ENCODE data around the gene BPIFB2. TPM values are rescaled to one million over a fixed set of nuclear protein-coding genes. Genes with fewer than 3 reads are reported as not detected.

The BPIFB2 gene
- total RNA-seq, 1 donor from 2014 or later: not detected

DNA sequence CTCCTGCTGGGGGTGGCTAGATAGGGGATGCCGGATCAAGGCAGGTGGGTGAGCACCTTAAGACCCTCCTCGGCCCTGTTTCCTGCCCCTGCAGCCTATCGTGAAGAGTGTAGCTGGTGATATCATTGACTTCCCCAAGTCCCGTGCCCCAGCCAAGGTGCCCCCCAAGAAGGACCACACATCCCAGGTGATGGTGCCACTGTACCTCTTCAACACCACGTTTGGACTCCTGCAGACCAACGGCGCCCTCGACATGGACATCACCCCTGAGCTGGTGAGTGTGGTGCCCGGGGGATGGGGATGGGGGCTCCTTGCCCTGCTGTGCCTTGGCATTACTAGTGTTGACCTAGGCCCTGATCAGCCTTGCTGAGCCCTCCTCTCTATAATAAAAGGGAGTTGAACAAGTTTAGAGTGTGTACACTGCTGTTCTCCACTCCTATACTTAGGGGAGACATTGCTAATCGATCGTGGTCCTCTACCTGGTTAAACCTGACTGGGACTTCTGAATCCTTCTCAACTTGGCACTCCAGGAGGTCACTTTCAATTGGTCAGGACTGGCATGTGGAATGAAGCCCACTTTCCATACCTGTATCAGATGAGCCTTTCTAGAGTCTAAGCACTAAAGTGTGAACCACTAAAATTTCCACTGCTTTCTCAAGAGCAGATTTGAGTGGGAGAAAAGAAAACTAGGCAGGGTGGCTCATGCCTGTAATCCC lies 57.2 kb downstream of the BPIFB2 start:
- Mint-ChIP-seq H3K36me3 (ENCODE audit: low read depth) (no peaks in the 10 kb centered on the region), H3K27me3 (ENCODE audit: low read depth) (no peaks in the 10 kb centered on the region), H3K4me3 (no peak overlapping the region), H3K4me1 (peaks cover 22% of the 10 kb centered on the region), H3K9me3 (no peaks in the 10 kb centered on the region), H3K27ac (ENCODE audit: unreplicated experiment) (no peak overlapping the region)
- TF ChIP-seq, protein P1, sequence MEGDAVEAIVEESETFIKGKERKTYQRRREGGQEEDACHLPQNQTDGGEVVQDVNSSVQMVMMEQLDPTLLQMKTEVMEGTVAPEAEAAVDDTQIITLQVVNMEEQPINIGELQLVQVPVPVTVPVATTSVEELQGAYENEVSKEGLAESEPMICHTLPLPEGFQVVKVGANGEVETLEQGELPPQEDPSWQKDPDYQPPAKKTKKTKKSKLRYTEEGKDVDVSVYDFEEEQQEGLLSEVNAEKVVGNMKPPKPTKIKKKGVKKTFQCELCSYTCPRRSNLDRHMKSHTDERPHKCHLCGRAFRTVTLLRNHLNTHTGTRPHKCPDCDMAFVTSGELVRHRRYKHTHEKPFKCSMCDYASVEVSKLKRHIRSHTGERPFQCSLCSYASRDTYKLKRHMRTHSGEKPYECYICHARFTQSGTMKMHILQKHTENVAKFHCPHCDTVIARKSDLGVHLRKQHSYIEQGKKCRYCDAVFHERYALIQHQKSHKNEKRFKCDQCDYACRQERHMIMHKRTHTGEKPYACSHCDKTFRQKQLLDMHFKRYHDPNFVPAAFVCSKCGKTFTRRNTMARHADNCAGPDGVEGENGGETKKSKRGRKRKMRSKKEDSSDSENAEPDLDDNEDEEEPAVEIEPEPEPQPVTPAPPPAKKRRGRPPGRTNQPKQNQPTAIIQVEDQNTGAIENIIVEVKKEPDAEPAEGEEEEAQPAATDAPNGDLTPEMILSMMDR (conservative IDR thresholded peaks at IDR 0.05): no peak
- no peak for DNase-seq (ENCODE audit: low read depth, low spot score)

DNA sequence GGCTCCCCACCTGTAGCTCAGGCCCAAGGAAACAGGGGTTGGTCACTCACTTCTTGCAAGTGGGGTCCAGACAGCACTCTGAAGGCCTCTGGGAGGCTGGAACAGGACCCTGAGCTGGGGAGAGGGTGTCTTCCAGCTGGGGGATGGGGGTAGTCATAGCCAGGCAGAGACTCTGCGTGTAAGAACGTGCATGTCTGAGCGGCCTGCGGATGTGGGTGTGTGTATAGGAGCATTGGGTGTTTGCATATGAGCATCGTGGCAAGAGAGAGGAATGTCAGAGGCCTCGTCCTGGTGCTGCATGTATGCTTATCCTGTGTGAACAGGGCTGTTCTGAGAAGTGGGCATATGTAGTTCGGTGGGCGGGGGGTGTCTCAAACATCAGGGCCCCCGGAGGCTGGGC lies 58.3 kb downstream of the BPIFB2 start:
- Mint-ChIP-seq H3K27me3 (ENCODE audit: low read depth) (no peaks in the 10 kb centered on the region), H3K4me3 (no peak overlapping the region)
- TF ChIP-seq, protein P1 (conservative IDR thresholded peaks at IDR 0.05): no peak

DNA sequence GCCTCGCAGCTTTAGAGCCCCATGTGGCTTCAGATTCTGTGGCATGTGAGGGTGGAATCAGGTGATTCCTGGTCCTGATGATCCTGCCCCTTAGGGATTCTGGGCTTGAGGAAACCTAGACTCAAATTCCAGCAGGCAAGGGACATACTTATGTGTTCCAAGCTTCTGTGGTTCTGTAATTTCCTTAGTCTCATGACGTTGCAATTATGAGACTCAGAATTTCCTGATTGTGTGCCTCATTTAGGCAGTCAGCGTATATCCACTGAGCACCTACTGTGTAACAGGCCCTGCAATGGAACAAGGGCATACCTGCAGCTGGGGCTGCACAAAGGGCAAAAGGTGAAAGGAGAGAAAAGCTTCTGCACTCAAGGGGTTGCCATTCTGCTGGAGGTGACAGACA lies 60.3 kb downstream of the BPIFB2 start:
- H3K27ac Mint-ChIP-seq (ENCODE audit: unreplicated experiment): no peak overlapping the region
- H3K4me3 Mint-ChIP-seq: no peak overlapping the region
- DNase-seq (ENCODE audit: low read depth, low spot score): no peak
- H3K9me3 Mint-ChIP-seq: no peaks in the 10 kb centered on the region
- no peaks in the 10 kb centered on the region for H3K27me3 Mint-ChIP-seq (ENCODE audit: low read depth)
- no peaks in the 10 kb centered on the region for H3K36me3 Mint-ChIP-seq (ENCODE audit: low read depth)
- H3K4me1 Mint-ChIP-seq: peaks cover 13% of the 10 kb centered on the region
- TF ChIP-seq, protein P1 (conservative IDR thresholded peaks at IDR 0.05): no peak

More for the DNA sequence above, 58.3 kb downstream of the BPIFB2 start:
- no peaks in the 10 kb centered on the region for H3K36me3 Mint-ChIP-seq (ENCODE audit: low read depth)
- H3K4me1 Mint-ChIP-seq: peaks cover 22% of the 10 kb centered on the region
- H3K9me3 Mint-ChIP-seq: no peaks in the 10 kb centered on the region
- no peak overlapping the region for H3K27ac Mint-ChIP-seq (ENCODE audit: unreplicated experiment)
- DNase-seq (ENCODE audit: low read depth, low spot score): no peak

- H3K9me3 Mint-ChIP-seq: no peaks in the 10 kb centered on the region
Observed at GRCh38 chr20:33068251-33068939, 60.9 kb downstream of the BPIFB2 start.

GRCh38 chr20:33069673-33070072 lies 62.2 kb downstream of the BPIFB2 start:
- Mint-ChIP-seq H3K27ac (ENCODE audit: unreplicated experiment) (peak overlapping the region; percentile 5), H3K27me3 (ENCODE audit: low read depth) (no peaks in the 10 kb centered on the region), H3K4me3 (no peak overlapping the region), H3K4me1 (peaks cover 5% of the 10 kb centered on the region), H3K36me3 (ENCODE audit: low read depth) (no peaks in the 10 kb centered on the region), H3K9me3 (no peaks in the 10 kb centered on the region)
- no peak for DNase-seq (ENCODE audit: low read depth, low spot score)
- TF ChIP-seq, protein P1 (conservative IDR thresholded peaks at IDR 0.05): no peak

More at GRCh38 chr20:33068251-33068939, 60.9 kb downstream of the BPIFB2 start:
- no peak overlapping the region for H3K27ac Mint-ChIP-seq (ENCODE audit: unreplicated experiment)
- H3K4me1 Mint-ChIP-seq: peaks cover 7% of the 10 kb centered on the region
- no peak overlapping the region for H3K4me3 Mint-ChIP-seq
- no peak for DNase-seq (ENCODE audit: low read depth, low spot score)
- TF ChIP-seq, protein P1 (conservative IDR thresholded peaks at IDR 0.05): no peak
- H3K27me3 Mint-ChIP-seq (ENCODE audit: low read depth): no peaks in the 10 kb centered on the region
- H3K36me3 Mint-ChIP-seq (ENCODE audit: low read depth): no peaks in the 10 kb centered on the region

Data from neural crest cell (in vitro differentiated cells).